GM19467 (cell line): Measurements from ENCODE around the gene USP7.

Experiments used
- ATAC-seq: cut with Tn5 transposase; IDR thresholded peaks from one replicate; pipeline ENCODE4 v1.9.1; 2021; ENCODE audit warnings: mild to moderate bottlenecking, moderate library complexity; ENCODE audit not compliant: unreplicated experiment

USP7 gene

GRCh38 chr16:8865145-8865882 is 98.4 kb downstream of the USP7 start:
- ATAC-seq = no peak

GRCh38 chr16:8864480-8865110 is 99.1 kb downstream of the USP7 start:
- ATAC-seq = no peak

- no peak for ATAC-seq
Measured at GRCh38 chr16:8863594-8864424, 99.9 kb downstream of the USP7 start.

- no peak for ATAC-seq
Measured at GRCh38 chr16:8862309-8863130, 101.2 kb downstream of the USP7 start.

GRCh38 chr16:8861563-8862308 is 102.0 kb downstream of the USP7 start:
- no peak for ATAC-seq

- ATAC-seq = no peak
Measured at GRCh38 chr16:8859913-8860881, 103.5 kb downstream of the USP7 start.

GRCh38 chr16:8858994-8859912 is 104.5 kb downstream of the USP7 start:
- no peak for ATAC-seq

- ATAC-seq = no peak
Measured at GRCh38 chr16:8855972-8856371, 107.7 kb downstream of the USP7 start.

GRCh38 chr16:8855051-8855786 is 108.5 kb downstream of the USP7 start:
- no peak for ATAC-seq

- no peak for ATAC-seq
Measured at GRCh38 chr16:8854298-8854948, 109.3 kb downstream of the USP7 start.

GRCh38 chr16:8853611-8854010 is 110.1 kb downstream of the USP7 start:
- no peak for ATAC-seq

GRCh38 chr16:8853150-8853549 is 110.6 kb downstream of the USP7 start:
- no peak for ATAC-seq

- no peak for ATAC-seq
Measured at GRCh38 chr16:8852534-8852933, 111.2 kb downstream of the USP7 start.

GRCh38 chr16:8851761-8852403 is 111.8 kb downstream of the USP7 start:
- no peak for ATAC-seq

- no peak for ATAC-seq
Measured at GRCh38 chr16:8850279-8850885, 113.3 kb downstream of the USP7 start.
